ENCODE data around the gene AKR1B1. TPM values are rescaled to one million over a fixed set of nuclear protein-coding genes. Genes with fewer than 3 reads are reported as not detected.

Gene AKR1B1
- polyA plus RNA-seq, 1 of the 3 experiments (the other 2 are of a cell fraction) = 216 TPM

DNA sequence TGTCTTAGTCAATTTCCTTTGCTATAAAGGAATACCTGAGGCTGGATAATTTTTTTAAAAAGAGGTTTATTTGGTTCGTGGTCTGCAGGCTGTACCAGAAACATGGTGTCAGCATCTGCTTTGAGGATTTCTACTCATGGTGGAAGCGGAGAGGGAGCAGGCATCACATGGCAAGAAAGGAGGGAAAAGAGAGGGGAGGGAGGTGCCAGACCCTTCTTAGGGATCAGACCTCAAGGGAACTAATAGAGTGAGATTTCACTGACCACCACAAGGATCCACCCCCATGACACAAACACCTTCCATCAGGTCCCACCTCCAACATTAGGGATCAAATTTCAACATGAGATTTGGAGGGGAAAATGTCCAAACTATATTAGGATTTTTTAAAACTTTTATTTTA is 41.5 kb upstream of the AKR1B1 start:
- H3K79me2 ChIP-seq (ENCODE audit: insufficient read depth) = no peaks in the 10 kb centered on the region
- no peaks in the 10 kb centered on the region for H3K4me1 ChIP-seq (ENCODE audit: control insufficient read depth in 1 of 2, insufficient read depth in 2 of 2, low read depth in 1 of 2, low read length in 1 of 2)
- ChIA-PET CTCF (interaction anchor here (0.8 to 1.7 kb wide), 5 partner anchors 14 to 68 kb away, joined by 3 to 8 read pairs (median 6); no protein-coding TSS in a partner anchor), POLR2A (no interaction called here)
- no peak overlapping the region for H3K4me2 ChIP-seq
- no peaks in the 10 kb centered on the region for H3F3A ChIP-seq (replicated peaks; ENCODE audit: insufficient read depth)
- no peak overlapping the region for H3K27ac ChIP-seq (ENCODE audit: low read depth in 2 of 2, low read length in 1 of 2)
- no peak overlapping the region for H3K9ac ChIP-seq
- H2AFZ ChIP-seq (ENCODE audit: low read depth) = no peak overlapping the region
- 51% methylated on average over 2 of the region's 2 CpGs for WGBS (ENCODE audit: low lambda C conversion rate)
- peaks cover 5% of the 10 kb centered on the region; the same call in 1 of the 2 replicates for H3K27me3 ChIP-seq (ENCODE audit: insufficient read depth)
- no peaks in the 10 kb centered on the region for H4K20me1 ChIP-seq (ENCODE audit: insufficient read depth)
- no peak overlapping the region for H3K4me3 ChIP-seq (ENCODE audit: low read depth in 2 of 2, low read length in 1 of 2)
- no peaks in the 10 kb centered on the region for H3K9me3 ChIP-seq
- TF ChIP-seq RXRA (IDR thresholded peaks at IDR 0.05; ENCODE audit: borderline replicate concordance, low read depth) (no peak), GABPA (IDR thresholded peaks at IDR 0.05; ENCODE audit: low read depth) (no peak), POLR2AphosphoS5 (IDR thresholded peaks at IDR 0.05; ENCODE audit: low read depth, low read length) (no peak), TEAD4 (IDR thresholded peaks at IDR 0.05; ENCODE audit: borderline replicate concordance, insufficient read depth) (no peak), EZH2phosphoT487 (IDR thresholded peaks at IDR 0.05; ENCODE audit: borderline replicate concordance, low read depth) (no peak), GATA2 (CRISPR knock-in tag; IDR thresholded peaks at IDR 0.05) (no peak), RCOR1 (IDR thresholded peaks at IDR 0.05; ENCODE audit: low read length) (no peak), RFX5 (IDR thresholded peaks at IDR 0.05; ENCODE audit: low read length) (no peak), MXI1 (IDR thresholded peaks at IDR 0.05; ENCODE audit: low read depth, low read length) (no peak), CHD2 (IDR thresholded peaks at IDR 0.05; ENCODE audit: low read length, partially characterized antibody) (no peak), ELF1 (IDR thresholded peaks at IDR 0.05) (no peak)
- TF ChIP-seq, protein P1, sequence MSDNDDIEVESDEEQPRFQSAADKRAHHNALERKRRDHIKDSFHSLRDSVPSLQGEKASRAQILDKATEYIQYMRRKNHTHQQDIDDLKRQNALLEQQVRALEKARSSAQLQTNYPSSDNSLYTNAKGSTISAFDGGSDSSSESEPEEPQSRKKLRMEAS (IDR thresholded peaks at IDR 0.05; ENCODE audit: low read depth) = no peak
- TF ChIP-seq, protein P2, sequence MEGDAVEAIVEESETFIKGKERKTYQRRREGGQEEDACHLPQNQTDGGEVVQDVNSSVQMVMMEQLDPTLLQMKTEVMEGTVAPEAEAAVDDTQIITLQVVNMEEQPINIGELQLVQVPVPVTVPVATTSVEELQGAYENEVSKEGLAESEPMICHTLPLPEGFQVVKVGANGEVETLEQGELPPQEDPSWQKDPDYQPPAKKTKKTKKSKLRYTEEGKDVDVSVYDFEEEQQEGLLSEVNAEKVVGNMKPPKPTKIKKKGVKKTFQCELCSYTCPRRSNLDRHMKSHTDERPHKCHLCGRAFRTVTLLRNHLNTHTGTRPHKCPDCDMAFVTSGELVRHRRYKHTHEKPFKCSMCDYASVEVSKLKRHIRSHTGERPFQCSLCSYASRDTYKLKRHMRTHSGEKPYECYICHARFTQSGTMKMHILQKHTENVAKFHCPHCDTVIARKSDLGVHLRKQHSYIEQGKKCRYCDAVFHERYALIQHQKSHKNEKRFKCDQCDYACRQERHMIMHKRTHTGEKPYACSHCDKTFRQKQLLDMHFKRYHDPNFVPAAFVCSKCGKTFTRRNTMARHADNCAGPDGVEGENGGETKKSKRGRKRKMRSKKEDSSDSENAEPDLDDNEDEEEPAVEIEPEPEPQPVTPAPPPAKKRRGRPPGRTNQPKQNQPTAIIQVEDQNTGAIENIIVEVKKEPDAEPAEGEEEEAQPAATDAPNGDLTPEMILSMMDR (IDR thresholded peaks at IDR 0.05) = no peak
- TF ChIP-seq, protein P3, sequence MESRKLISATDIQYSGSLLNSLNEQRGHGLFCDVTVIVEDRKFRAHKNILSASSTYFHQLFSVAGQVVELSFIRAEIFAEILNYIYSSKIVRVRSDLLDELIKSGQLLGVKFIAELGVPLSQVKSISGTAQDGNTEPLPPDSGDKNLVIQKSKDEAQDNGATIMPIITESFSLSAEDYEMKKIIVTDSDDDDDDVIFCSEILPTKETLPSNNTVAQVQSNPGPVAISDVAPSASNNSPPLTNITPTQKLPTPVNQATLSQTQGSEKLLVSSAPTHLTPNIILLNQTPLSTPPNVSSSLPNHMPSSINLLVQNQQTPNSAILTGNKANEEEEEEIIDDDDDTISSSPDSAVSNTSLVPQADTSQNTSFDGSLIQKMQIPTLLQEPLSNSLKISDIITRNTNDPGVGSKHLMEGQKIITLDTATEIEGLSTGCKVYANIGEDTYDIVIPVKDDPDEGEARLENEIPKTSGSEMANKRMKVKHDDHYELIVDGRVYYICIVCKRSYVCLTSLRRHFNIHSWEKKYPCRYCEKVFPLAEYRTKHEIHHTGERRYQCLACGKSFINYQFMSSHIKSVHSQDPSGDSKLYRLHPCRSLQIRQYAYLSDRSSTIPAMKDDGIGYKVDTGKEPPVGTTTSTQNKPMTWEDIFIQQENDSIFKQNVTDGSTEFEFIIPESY (IDR thresholded peaks at IDR 0.05; ENCODE audit: borderline replicate concordance, low read depth) = no peak
- TF ChIP-seq, protein P4, sequence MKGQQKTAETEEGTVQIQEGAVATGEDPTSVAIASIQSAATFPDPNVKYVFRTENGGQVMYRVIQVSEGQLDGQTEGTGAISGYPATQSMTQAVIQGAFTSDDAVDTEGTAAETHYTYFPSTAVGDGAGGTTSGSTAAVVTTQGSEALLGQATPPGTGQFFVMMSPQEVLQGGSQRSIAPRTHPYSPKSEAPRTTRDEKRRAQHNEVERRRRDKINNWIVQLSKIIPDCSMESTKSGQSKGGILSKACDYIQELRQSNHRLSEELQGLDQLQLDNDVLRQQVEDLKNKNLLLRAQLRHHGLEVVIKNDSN (IDR thresholded peaks at IDR 0.05; ENCODE audit: borderline replicate concordance, low read depth) = no peak
- no peaks in the 10 kb centered on the region for H3K36me3 ChIP-seq (replicated peaks in 1 of 2; ENCODE audit: control insufficient read depth in 1 of 2, insufficient read depth in 2 of 2, low read length in 1 of 2)
- no peak for DNase-seq
- H3K9me2 ChIP-seq = no peaks in the 10 kb centered on the region

All from SK-N-SH (cell line).